Measurements from ENCODE around the gene GATA3. TPM values are rescaled to one million over a fixed set of nuclear protein-coding genes. Genes with fewer than 3 reads are reported as not detected.
A peak's percentile ranks its signal among the peaks of the same experiment; 100 is the strongest.

The GATA3 gene
- total RNA-seq, 1 donor from 2014 or later, result 16.0 TPM

- no peak for DNase-seq
These were observed 16.3 kb upstream of the GATA3 start for GRCh38 chr10:8037941-8038894.

GRCh38 chr10:8039321-8039881 is 15.1 kb upstream of the GATA3 start:
- DNase-seq, result no peak

- no peak for DNase-seq
These were observed 13.8 kb upstream of the GATA3 start for GRCh38 chr10:8040651-8041050.

- no peak for DNase-seq
These were observed 13.1 kb upstream of the GATA3 start for GRCh38 chr10:8041284-8041991.

GRCh38 chr10:8041992-8042720 is 12.3 kb upstream of the GATA3 start:
- DNase-seq, result no peak

GRCh38 chr10:8042721-8043568 is 11.5 kb upstream of the GATA3 start:
- no peak for DNase-seq

GRCh38 chr10:8043569-8044306 is 10.8 kb upstream of the GATA3 start:
- no peak for DNase-seq

- DNase-seq, result no peak
These were observed 10.1 kb upstream of the GATA3 start for GRCh38 chr10:8044331-8044907.

GRCh38 chr10:8044908-8045725 is 9.4 kb upstream of the GATA3 start:
- no peak for DNase-seq

- no peak for DNase-seq
These were observed 8.6 kb upstream of the GATA3 start for GRCh38 chr10:8045726-8046494.

- no peak for DNase-seq
These were observed 6.8 kb upstream of the GATA3 start for GRCh38 chr10:8047452-8048280.

- DNase-seq, result no peak
These were observed 6.0 kb upstream of the GATA3 start for GRCh38 chr10:8048281-8049008.

GRCh38 chr10:8049045-8049864 is 5.2 kb upstream of the GATA3 start:
- no peak for DNase-seq

GRCh38 chr10:8049865-8050555 is 4.5 kb upstream of the GATA3 start:
- no peak for DNase-seq

GRCh38 chr10:8050556-8051108 is 3.9 kb upstream of the GATA3 start:
- peak; percentile 8 for DNase-seq

Data from skin of body (tissue), 2 donors.